Gastroesophageal sphincter (tissue), 3 donors: ENCODE data around the gene PPP2R3A.

Experiments used
- CTCF ChIP-seq, 4 experiments: fragments of 200-600 bp in 2 of 4; fragments of 450-650 bp in 2 of 4; sonication (generic) in 1 of 4; IDR thresholded peaks; one replicate each; pipeline ENCODE4 v1.5.1; 2017 to 2019; ENCODE audit warnings: antibody characterized with exemption in 4 of 4, mild to moderate bottlenecking in 2 of 4, moderate library complexity in 2 of 4
- EP300 ChIP-seq: sonication (generic); formaldehyde crosslinking; IDR thresholded peaks from one replicate; pipeline ENCODE4 v1.6.1; 2017; ENCODE audit warnings: antibody characterized with exemption, mild to moderate bottlenecking
- POLR2A ChIP-seq, 2 donors: fragments of 450-650 bp; IDR thresholded peaks; one replicate each; pipeline ENCODE4 v1.6.1; 2017; ENCODE audit warnings: antibody characterized with exemption in 2 of 2, mild to moderate bottlenecking in 2 of 2, moderate library complexity in 1 of 2
- POLR2AphosphoS5 ChIP-seq: sonication (generic); formaldehyde crosslinking; IDR thresholded peaks from one replicate; pipeline ENCODE4 v1.6.1; 2017; ENCODE audit warnings: antibody characterized with exemption

DNA sequence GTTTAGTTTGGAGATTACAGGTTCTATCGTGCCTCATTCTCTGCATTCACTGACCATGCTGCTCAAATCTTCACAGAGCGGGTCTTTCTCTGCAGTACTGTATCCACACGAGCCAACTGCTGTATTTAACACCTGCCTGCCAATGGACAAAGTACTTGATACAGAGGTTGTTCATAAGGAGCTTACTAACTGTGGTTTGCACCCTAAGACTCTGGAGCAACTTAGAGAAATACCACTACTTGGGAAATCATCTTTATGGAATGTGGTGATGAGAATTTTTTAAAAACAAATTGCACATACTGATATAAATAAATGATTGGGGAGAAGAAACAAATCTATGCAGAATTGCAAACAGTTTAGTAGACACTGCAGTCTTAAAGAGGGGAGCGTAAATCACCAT lies 90.0 kb downstream of the PPP2R3A start:
- TF ChIP-seq CTCF (IDR thresholded peaks at IDR 0.05) (no peak), POLR2AphosphoS5 (no peak), EP300 (no peak), POLR2A (IDR thresholded peaks at IDR 0.05) (no peak)
